GM11168 (cell line): ENCODE results near the gene ADAMTSL4.

Source experiments
- in situ Hi-C: fragments of 300-500 bp; cut with MboI; formaldehyde crosslinking; loops from one replicate; pipeline ENCODE4 v1.12.0; 2022; ENCODE audit warnings: low sequenced_read_pairs; ENCODE audit not compliant: unreplicated experiment

Gene ADAMTSL4

GRCh38 chr1:150548632-150549495 lies at the start of gene ADAMTSL4:
Gene ADAMTSL4, plus strand, starts transcription at chr1:150549408. Its CDS starts 2,881 bp downstream, at chr1:150552289.
- in situ Hi-C loops = no loop called here

- in situ Hi-C loops = no loop called here
Measured at GRCh38 chr1:150505431-150505830, 43.8 kb upstream of the ADAMTSL4 start.

GRCh38 chr1:150507912-150508864 lies 41.0 kb upstream of the ADAMTSL4 start, which contains the start of gene ECM1:
Gene ECM1, plus strand, starts transcription at chr1:150508109. Its CDS starts 101 bp downstream, at chr1:150508210.
- in situ Hi-C loops = no loop called here

GRCh38 chr1:150508982-150509381 lies 40.2 kb upstream of the ADAMTSL4 start:
- in situ Hi-C loops = no loop called here

- in situ Hi-C loops = no loop called here
Measured at GRCh38 chr1:150511551-150511950, 37.7 kb upstream of the ADAMTSL4 start.

- in situ Hi-C loops = no loop called here
Measured at GRCh38 chr1:150511985-150512660, 37.1 kb upstream of the ADAMTSL4 start.

GRCh38 chr1:150512846-150513245 lies 36.4 kb upstream of the ADAMTSL4 start:
- in situ Hi-C loops = no loop called here

- in situ Hi-C loops = no loop called here
Measured at GRCh38 chr1:150513351-150513791, 35.8 kb upstream of the ADAMTSL4 start.

GRCh38 chr1:150514260-150514659 lies 34.9 kb upstream of the ADAMTSL4 start:
- in situ Hi-C loops = no loop called here

- in situ Hi-C loops = no loop called here
Measured at GRCh38 chr1:150514913-150515327, 34.3 kb upstream of the ADAMTSL4 start.

- in situ Hi-C loops = no loop called here
Measured at GRCh38 chr1:150515328-150516049, 33.7 kb upstream of the ADAMTSL4 start, which contains the start of gene FALEC. Gene FALEC, plus strand, starts transcription at chr1:150515752.

- in situ Hi-C loops = no loop called here
Measured at GRCh38 chr1:150516050-150516591, 33.1 kb upstream of the ADAMTSL4 start.

GRCh38 chr1:150516616-150517015 lies 32.6 kb upstream of the ADAMTSL4 start:
- in situ Hi-C loops = no loop called here

GRCh38 chr1:150521196-150521968 lies 27.8 kb upstream of the ADAMTSL4 start:
- in situ Hi-C loops = no loop called here

- in situ Hi-C loops = no loop called here
Measured at GRCh38 chr1:150525348-150525747, 23.9 kb upstream of the ADAMTSL4 start.

- in situ Hi-C loops = no loop called here
Measured at GRCh38 chr1:150528196-150528595, 21.0 kb upstream of the ADAMTSL4 start.

- in situ Hi-C loops = no loop called here
Measured at GRCh38 chr1:150529017-150529416, 20.2 kb upstream of the ADAMTSL4 start.

- in situ Hi-C loops = no loop called here
Measured at GRCh38 chr1:150530491-150531159, 18.6 kb upstream of the ADAMTSL4 start.
